GM12878 (cell line): ENCODE results near the gene DENND6A. TPM values are rescaled to one million over a fixed set of nuclear protein-coding genes. Genes with fewer than 3 reads are reported as not detected.

Source experiments
- ATAC-seq: fragments of 200-7000 bp; cut with Tn5 transposase; 3 replicates; pipeline ENCODE4 v1.9.1; 2020; ENCODE audit warnings: mild to moderate bottlenecking, moderate library complexity
- BruUV-seq: library from RNA; stranded (reverse); fragments of 400-500 nt; replicated peaks from 2 replicates; lab custom pipeline; 2021; lab: Mats Ljungman, UMichigan
- CTCF ChIA-PET: fragments of 300-600 bp; sonication (Branson Sonifier 250); formaldehyde crosslinking; extraction: SDS; loops from one replicate; lab custom pipeline; 2021; ENCODE audit warnings: inconsistent platforms; lab: Yijun Ruan, JAX
- POLR2A ChIA-PET: fragments of 350-600 bp; formaldehyde crosslinking; extraction: SDS; loops from one replicate; lab custom pipeline; 2021; ENCODE audit warnings: inconsistent platforms; lab: Charles Lee
- RAD21 ChIA-PET: fragments of 300-600 bp; sonication (Branson Sonifier 250); formaldehyde crosslinking; loops from one replicate; lab custom pipeline; 2023; ENCODE audit warnings: antibody characterized with exemption; ENCODE audit not compliant: unreplicated experiment; lab: Charles Lee
- SMC1A ChIA-PET: fragments of 300-600 bp; sonication (Branson Sonifier 250); formaldehyde crosslinking; loops from one replicate; lab custom pipeline; 2023; ENCODE audit not compliant: unreplicated experiment, uncharacterized antibody; lab: Charles Lee
- DNase-seq: peaks from one replicate; pipeline ENCODE4 v3.0.0-alpha.2; 2011; ENCODE audit warnings: low read depth, low spot score
- FAIRE-seq: peaks from 3 replicates; lab custom pipeline; 2011; peaks lifted over from hg19 to GRCh38; lab: Jason Lieb, UNC
- H2AFZ ChIP-seq: 2 replicates; pipeline ENCODE4 v1.6.0; 2011; ENCODE audit warnings: low read depth, low read length, control low read depth; ENCODE audit not compliant: control insufficient read depth
- H3K27ac ChIP-seq: 2 replicates; pipeline ENCODE4 v1.5.1; 2011; ENCODE audit warnings: control low read depth; ENCODE audit not compliant: control insufficient read depth, insufficient read depth
- H3K27me3 ChIP-seq, 2 experiments: replicated peaks in 1 of 2; 2 replicates each; pipeline versions ENCODE4 v1.6.0 to v1.6.1; 2011; ENCODE audit warnings: low read length in 1 of 2; ENCODE audit not compliant: control insufficient read depth in 2 of 2, insufficient read depth in 2 of 2
- H3K36me3 ChIP-seq, 2 experiments: 2 replicates each; pipeline ENCODE4 v1.5.1; 2011; ENCODE audit warnings: low read length in 1 of 2; ENCODE audit not compliant: control insufficient read depth in 2 of 2, insufficient read depth in 2 of 2
- H3K4me1 ChIP-seq: 2 replicates; pipeline ENCODE4 v1.6.1; 2011; ENCODE audit warnings: mild to moderate bottlenecking, low read length, moderate library complexity, mixed read lengths; ENCODE audit not compliant: control insufficient read depth, insufficient read depth
- H3K4me2 ChIP-seq: 2 replicates; pipeline ENCODE4 v1.6.0; 2011; ENCODE audit warnings: control low read depth; ENCODE audit not compliant: control insufficient read depth, insufficient read depth
- H3K4me3 ChIP-seq: fragments of 200-600 bp; sonication (generic); 2 replicates; pipeline ENCODE4 v1.5.1; 2016
- H3K79me2 ChIP-seq: 2 replicates; pipeline ENCODE4 v1.6.0; 2011; ENCODE audit warnings: low read length; ENCODE audit not compliant: control insufficient read depth, insufficient read depth
- H3K9ac ChIP-seq: 2 replicates; pipeline ENCODE4 v1.8.0; 2011; ENCODE audit warnings: low read length, control low read depth, mixed read lengths; ENCODE audit not compliant: control insufficient read depth, insufficient read depth
- H3K9me3 ChIP-seq: replicated peaks from 3 replicates; pipeline ENCODE4 v1.5.1; 2011; ENCODE audit warnings: mild to moderate bottlenecking, low read length; ENCODE audit not compliant: control insufficient read depth, insufficient read depth
- H4K20me1 ChIP-seq: 2 replicates; pipeline ENCODE4 v1.6.0; 2011; ENCODE audit not compliant: control insufficient read depth, insufficient read depth
- BHLHE40 ChIP-seq, 2 experiments: fragments of 450-650 bp in 1 of 2; IDR thresholded peaks; 2 replicates each; pipeline ENCODE4 v1.6.1; 2011 to 2017; ENCODE audit warnings: low read depth in 2 of 2, borderline replicate concordance in 1 of 2, improper control_type of control experiment in 1 of 2, low read length in 1 of 2, mild to moderate bottlenecking in 1 of 2
- CHD4 ChIP-seq: fragments of 200-600 bp; sonication (generic); IDR thresholded peaks from 2 replicates; pipeline ENCODE4 v1.6.1; 2016; ENCODE audit warnings: mild to moderate bottlenecking
- CREB1 ChIP-seq: IDR thresholded peaks from 2 replicates; pipeline ENCODE4 v1.6.1; 2012; ENCODE audit warnings: low read depth, mild to moderate bottlenecking, inconsistent platforms
- HCFC1 ChIP-seq: fragments of 150-350 bp; IDR thresholded peaks from 2 replicates; pipeline ENCODE4 v1.6.1; 2014; ENCODE audit warnings: low read length
- KDM1A ChIP-seq: fragments of 200-600 bp; sonication (generic); IDR thresholded peaks from 2 replicates; pipeline ENCODE4 v1.6.1; 2016; ENCODE audit warnings: borderline replicate concordance
- MTA2 ChIP-seq: fragments of 450-650 bp; IDR thresholded peaks from 2 replicates; pipeline ENCODE4 v1.6.1; 2016; ENCODE audit warnings: low read depth, mild to moderate bottlenecking, moderate library complexity
- NR2C1 ChIP-seq: fragments of 450-650 bp; IDR thresholded peaks from 2 replicates; pipeline ENCODE4 v1.6.1; 2017; ENCODE audit warnings: antibody characterized with exemption, mild to moderate bottlenecking, moderate library complexity
- NRF1 ChIP-seq: conservative IDR thresholded peaks from 2 replicates; pipeline ENCODE4 v1.6.1; 2011; ENCODE audit warnings: mild to moderate bottlenecking, low read depth, low read length, improper control_type of control experiment
- PAX8 ChIP-seq: fragments of 450-650 bp; IDR thresholded peaks from 2 replicates; pipeline ENCODE4 v1.6.1; 2017; ENCODE audit warnings: mild to moderate bottlenecking, moderate library complexity
- RBBP5 ChIP-seq: fragments of 200-600 bp; sonication (generic); conservative IDR thresholded peaks from 2 replicates; pipeline ENCODE4 v1.6.1; 2016
- SUPT20H ChIP-seq: IDR thresholded peaks from 2 replicates; pipeline ENCODE4 v1.6.1; 2011; ENCODE audit warnings: low read depth, mild to moderate bottlenecking, low read length, moderate library complexity, borderline replicate concordance; ENCODE audit not compliant: control insufficient read depth
- ZNF274 ChIP-seq: IDR thresholded peaks from one replicate; pipeline ENCODE4 v1.8.0; 2011; ENCODE audit not compliant: insufficient read length, insufficient read depth
- WGBS: methylation state at CpG from one replicate; pipeline ENCODE4 v1.1.6; 2016; ENCODE audit warnings: low lambda C conversion rate; ENCODE audit not compliant: insufficient replicate concordance, insufficient coverage; ENCODE audit errors: missing lambda C conversion rate; 5-methylcytosine and 5-hydroxymethylcytosine counted together
- in situ Hi-C: fragments of 300-500 bp; cut with MboI; formaldehyde crosslinking; loops from 9 replicates; pipeline ENCODE4 v1.14.3; 2018; ENCODE audit warnings: mixed read lengths
- intact Hi-C: fragments of 100-400 bp; cut with micrococcal nuclease; formaldehyde crosslinking; loops from one replicate; pipeline ENCODE4 v1.14.2; 2022; ENCODE audit not compliant: unreplicated experiment
- polyA plus RNA-seq, 11 experiments: library from polyadenylated mRNA; depleted of rRNA in 4 of 11; unstranded in 6 of 11; stranded (reverse) in 5 of 11; fragments of >200 nt; fragmentation: Nextera tagmentation in 4 of 11; fragmentation: Illumina TruSeq in 1 of 11; extraction: Ambion mirVana in 4 of 11; extraction: Trizol in 1 of 11; gene quantifications; 1 replicate in 1 of 11; 2 replicates in 10 of 11; pipeline versions ENCODE4 v1.2.1 to v1.2.3, GENCODE V29; 2011 to 2016; ENCODE audit warnings: inconsistent platforms in 2 of 11, missing spikeins in 2 of 11, low read depth in 1 of 11
- total RNA-seq, 4 experiments: library from RNA; depleted of rRNA in 3 of 4; stranded (reverse); fragments of >200 nt in 3 of 4; fragmentation: Illumina TruSeq in 1 of 4; extraction: Trizol in 1 of 4; gene quantifications; 2 replicates each; pipeline versions ENCODE4 v1.2.1 to v1.2.3, GENCODE V29; 2013 to 2021
- TF ChIP-seq, protein P1 (sequence below): IDR thresholded peaks from 2 replicates; pipeline ENCODE4 v1.6.1; 2012; ENCODE audit warnings: improper control_type of control experiment, low read depth, low read length; ENCODE audit not compliant: insufficient replicate concordance
- TF ChIP-seq, protein P2 (sequence below): fragments of 450-650 bp; IDR thresholded peaks from 2 replicates; pipeline ENCODE4 v1.6.1; 2018; ENCODE audit warnings: borderline replicate concordance, mild to moderate bottlenecking; ENCODE audit not compliant: partially characterized antibody
- TF ChIP-seq, protein P3 (sequence below): IDR thresholded peaks from 2 replicates; pipeline ENCODE4 v1.6.1; 2011; ENCODE audit warnings: mild to moderate bottlenecking, low read depth, low read length, moderate library complexity; ENCODE audit not compliant: insufficient replicate concordance

Gene DENND6A
- total and polyA plus RNA-seq, 10 of the 15 experiments (the other 5 are each of a cell fraction or from before 2014, with no cell fraction given) = 1.8 to 15.3 (median 10.3) TPM

DNA sequence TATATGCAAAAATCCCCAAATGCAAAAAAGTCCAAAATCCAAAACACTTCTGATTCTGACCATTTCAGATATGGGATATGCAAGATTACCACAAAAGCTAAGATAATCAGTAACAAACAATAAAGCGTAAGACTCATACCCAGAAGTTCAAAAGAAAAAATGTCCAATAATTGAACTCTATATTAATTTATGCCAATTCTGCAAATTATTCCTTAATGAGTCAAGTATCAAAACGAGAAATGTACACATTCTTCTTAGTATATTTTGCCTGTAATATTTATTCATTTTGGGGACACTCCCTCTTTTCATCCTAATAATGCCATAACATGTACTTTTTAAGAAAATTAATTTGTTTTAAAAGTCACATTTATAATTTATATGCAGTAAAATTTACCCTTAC is 37.1 kb downstream of the DENND6A start:
- ATAC-seq = no peak
- no peak overlapping the region for H3K4me2 ChIP-seq
- H3K4me3 ChIP-seq = no peak overlapping the region
- no peaks in the 10 kb centered on the region for H3K27me3 ChIP-seq
- 71% methylated on average over 2 of the region's 2 CpGs for WGBS
- POLR2A ChIA-PET = no interaction called here
- CTCF ChIA-PET = interaction anchor here (1.8 kb wide), 1 partner anchor 171 kb away, joined by 9 read pairs; no protein-coding TSS in a partner anchor
- FAIRE-seq = no peak
- intact Hi-C loops (no loop called here), in situ Hi-C loops (no loop called here)
- H3K9me3 ChIP-seq = no peaks in the 10 kb centered on the region
- H3K27ac ChIP-seq = no peak overlapping the region
- H2AFZ ChIP-seq = no peak overlapping the region
- no peaks in the 10 kb centered on the region for H4K20me1 ChIP-seq
- H3K36me3 ChIP-seq = peaks cover 2 to 8% of the 10 kb centered on the region in 2 experiments; a peak in 2 of 4 replicates
- H3K9ac ChIP-seq = no peak overlapping the region
- no peaks in the 10 kb centered on the region for H3K79me2 ChIP-seq
- SMC1A ChIA-PET = no interaction called here
- BruUV-seq = no TSS peak
- no peak for DNase-seq
- RAD21 ChIA-PET = no interaction called here
- H3K4me1 ChIP-seq = no peaks in the 10 kb centered on the region
- TF ChIP-seq, protein P1, sequence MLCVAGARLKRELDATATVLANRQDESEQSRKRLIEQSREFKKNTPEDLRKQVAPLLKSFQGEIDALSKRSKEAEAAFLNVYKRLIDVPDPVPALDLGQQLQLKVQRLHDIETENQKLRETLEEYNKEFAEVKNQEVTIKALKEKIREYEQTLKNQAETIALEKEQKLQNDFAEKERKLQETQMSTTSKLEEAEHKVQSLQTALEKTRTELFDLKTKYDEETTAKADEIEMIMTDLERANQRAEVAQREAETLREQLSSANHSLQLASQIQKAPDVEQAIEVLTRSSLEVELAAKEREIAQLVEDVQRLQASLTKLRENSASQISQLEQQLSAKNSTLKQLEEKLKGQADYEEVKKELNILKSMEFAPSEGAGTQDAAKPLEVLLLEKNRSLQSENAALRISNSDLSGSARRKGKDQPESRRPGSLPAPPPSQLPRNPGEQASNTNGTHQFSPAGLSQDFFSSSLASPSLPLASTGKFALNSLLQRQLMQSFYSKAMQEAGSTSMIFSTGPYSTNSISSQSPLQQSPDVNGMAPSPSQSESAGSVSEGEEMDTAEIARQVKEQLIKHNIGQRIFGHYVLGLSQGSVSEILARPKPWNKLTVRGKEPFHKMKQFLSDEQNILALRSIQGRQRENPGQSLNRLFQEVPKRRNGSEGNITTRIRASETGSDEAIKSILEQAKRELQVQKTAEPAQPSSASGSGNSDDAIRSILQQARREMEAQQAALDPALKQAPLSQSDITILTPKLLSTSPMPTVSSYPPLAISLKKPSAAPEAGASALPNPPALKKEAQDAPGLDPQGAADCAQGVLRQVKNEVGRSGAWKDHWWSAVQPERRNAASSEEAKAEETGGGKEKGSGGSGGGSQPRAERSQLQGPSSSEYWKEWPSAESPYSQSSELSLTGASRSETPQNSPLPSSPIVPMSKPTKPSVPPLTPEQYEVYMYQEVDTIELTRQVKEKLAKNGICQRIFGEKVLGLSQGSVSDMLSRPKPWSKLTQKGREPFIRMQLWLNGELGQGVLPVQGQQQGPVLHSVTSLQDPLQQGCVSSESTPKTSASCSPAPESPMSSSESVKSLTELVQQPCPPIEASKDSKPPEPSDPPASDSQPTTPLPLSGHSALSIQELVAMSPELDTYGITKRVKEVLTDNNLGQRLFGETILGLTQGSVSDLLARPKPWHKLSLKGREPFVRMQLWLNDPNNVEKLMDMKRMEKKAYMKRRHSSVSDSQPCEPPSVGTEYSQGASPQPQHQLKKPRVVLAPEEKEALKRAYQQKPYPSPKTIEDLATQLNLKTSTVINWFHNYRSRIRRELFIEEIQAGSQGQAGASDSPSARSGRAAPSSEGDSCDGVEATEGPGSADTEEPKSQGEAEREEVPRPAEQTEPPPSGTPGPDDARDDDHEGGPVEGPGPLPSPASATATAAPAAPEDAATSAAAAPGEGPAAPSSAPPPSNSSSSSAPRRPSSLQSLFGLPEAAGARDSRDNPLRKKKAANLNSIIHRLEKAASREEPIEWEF = no peak
- TF ChIP-seq NR2C1 = no peak
- no peak for TF ChIP-seq KDM1A
- TF ChIP-seq, protein P2, sequence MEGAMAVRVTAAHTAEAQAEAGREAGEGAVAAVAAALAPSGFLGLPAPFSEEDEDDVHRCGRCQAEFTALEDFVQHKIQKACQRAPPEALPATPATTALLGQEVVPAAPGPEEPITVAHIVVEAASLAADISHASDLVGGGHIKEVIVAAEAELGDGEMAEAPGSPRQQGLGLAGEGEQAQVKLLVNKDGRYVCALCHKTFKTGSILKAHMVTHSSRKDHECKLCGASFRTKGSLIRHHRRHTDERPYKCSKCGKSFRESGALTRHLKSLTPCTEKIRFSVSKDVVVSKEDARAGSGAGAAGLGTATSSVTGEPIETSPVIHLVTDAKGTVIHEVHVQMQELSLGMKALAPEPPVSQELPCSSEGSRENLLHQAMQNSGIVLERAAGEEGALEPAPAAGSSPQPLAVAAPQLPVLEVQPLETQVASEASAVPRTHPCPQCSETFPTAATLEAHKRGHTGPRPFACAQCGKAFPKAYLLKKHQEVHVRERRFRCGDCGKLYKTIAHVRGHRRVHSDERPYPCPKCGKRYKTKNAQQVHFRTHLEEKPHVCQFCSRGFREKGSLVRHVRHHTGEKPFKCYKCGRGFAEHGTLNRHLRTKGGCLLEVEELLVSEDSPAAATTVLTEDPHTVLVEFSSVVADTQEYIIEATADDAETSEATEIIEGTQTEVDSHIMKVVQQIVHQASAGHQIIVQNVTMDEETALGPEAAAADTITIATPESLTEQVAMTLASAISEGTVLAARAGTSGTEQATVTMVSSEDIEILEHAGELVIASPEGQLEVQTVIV = no peak
- no peak for TF ChIP-seq SUPT20H
- no peak for TF ChIP-seq MTA2
- TF ChIP-seq BHLHE40 (IDR thresholded peaks at IDR 0.05; ENCODE audit: borderline replicate concordance in 1 of 2, low read depth in 2 of 2, low read length in 1 of 2) = no peak
- TF ChIP-seq ZNF274 = no peak
- TF ChIP-seq, protein P3, sequence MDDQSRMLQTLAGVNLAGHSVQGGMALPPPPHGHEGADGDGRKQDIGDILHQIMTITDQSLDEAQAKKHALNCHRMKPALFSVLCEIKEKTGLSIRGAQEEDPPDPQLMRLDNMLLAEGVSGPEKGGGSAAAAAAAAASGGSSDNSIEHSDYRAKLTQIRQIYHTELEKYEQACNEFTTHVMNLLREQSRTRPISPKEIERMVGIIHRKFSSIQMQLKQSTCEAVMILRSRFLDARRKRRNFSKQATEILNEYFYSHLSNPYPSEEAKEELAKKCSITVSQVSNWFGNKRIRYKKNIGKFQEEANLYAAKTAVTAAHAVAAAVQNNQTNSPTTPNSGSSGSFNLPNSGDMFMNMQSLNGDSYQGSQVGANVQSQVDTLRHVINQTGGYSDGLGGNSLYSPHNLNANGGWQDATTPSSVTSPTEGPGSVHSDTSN = no peak
- no peak for TF ChIP-seq RBBP5
- TF ChIP-seq CREB1 = no peak
- no peak for TF ChIP-seq CHD4
- TF ChIP-seq NRF1 = no peak
- no peak for TF ChIP-seq HCFC1
- no peak for TF ChIP-seq PAX8
